GM18508 (cell line): ENCODE measurements around the gene LZTS2.
"Not testable (repeated sequence)": the region's sequence is repeated elsewhere in the genome, so short reads cannot be mapped to it uniquely, and the experiment has no call there.

Experiments
- ATAC-seq: cut with Tn5 transposase; IDR thresholded peaks from one replicate; pipeline ENCODE4 v1.9.1; 2021; ENCODE audit warnings: moderate number of reproducible peaks; ENCODE audit not compliant: insufficient read depth, unreplicated experiment

Gene LZTS2, protein sequence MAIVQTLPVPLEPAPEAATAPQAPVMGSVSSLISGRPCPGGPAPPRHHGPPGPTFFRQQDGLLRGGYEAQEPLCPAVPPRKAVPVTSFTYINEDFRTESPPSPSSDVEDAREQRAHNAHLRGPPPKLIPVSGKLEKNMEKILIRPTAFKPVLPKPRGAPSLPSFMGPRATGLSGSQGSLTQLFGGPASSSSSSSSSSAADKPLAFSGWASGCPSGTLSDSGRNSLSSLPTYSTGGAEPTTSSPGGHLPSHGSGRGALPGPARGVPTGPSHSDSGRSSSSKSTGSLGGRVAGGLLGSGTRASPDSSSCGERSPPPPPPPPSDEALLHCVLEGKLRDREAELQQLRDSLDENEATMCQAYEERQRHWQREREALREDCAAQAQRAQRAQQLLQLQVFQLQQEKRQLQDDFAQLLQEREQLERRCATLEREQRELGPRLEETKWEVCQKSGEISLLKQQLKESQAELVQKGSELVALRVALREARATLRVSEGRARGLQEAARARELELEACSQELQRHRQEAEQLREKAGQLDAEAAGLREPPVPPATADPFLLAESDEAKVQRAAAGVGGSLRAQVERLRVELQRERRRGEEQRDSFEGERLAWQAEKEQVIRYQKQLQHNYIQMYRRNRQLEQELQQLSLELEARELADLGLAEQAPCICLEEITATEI

DNA sequence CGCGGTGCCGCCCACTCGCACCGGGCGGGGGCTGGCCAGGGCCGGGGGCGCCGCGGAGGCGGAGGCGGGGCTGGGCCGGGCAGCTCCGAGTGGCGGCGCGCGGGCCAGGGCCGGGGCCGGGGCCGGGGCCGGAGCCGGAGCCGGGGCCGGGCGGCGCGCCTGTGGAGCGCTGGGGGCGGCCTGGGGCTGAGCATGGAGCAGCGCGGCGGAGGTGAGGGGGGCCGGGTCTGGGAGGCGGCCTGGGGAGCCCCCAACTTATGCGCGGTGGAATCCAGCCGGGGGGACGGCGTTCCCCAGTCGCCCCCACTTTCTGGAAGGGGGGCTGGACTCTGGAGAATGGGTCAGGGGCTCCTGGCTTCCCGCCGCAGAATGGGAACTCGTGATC, at the start of gene LZTS2:
Gene LZTS2, plus strand, starts transcription at position 67 of the 385 bp plus-strand sequence. CDS start 2,731 bp downstream, outside the sequence.
- no peak for ATAC-seq

- ATAC-seq = no peak
Measured at GRCh38 chr10:100960251-100960650, 39.4 kb upstream of the LZTS2 start.

DNA sequence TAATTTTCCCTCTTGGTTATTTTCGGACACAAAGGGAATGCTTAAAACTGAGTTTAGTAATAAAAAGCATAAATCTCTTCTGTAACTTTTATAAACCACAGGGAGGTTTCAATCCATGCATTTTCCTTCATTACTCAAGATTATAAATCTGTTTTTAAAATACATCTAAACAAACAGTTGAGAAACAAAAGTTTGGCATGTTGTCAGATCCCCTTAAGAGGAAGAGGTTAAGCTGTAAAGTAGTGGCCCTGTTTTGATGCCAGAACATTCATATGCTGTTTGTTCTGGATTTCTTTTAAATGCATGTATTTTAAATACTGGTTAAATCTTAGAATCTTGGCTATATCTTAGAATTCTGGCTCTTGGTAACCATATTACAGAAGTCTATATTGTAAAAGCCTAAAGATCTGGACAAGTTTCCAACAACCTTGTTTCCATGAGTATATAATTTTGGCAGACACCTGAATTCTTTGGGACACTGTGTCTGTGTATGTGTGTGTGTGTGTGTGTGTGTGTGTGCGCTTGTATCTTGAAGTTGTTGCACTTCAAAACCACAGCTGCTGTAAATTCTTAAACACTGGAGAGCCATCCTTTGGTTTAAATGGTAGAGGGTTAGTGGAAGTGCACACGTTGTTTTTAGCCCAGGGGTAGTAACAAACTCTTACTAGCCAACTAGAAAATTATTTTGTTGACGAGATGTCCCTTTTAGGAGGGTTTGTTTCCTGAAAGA, 37.1 kb upstream of the LZTS2 start:
- no peak for ATAC-seq

GRCh38 chr10:100963826-100964225, 35.8 kb upstream of the LZTS2 start:
- ATAC-seq = no peak

DNA sequence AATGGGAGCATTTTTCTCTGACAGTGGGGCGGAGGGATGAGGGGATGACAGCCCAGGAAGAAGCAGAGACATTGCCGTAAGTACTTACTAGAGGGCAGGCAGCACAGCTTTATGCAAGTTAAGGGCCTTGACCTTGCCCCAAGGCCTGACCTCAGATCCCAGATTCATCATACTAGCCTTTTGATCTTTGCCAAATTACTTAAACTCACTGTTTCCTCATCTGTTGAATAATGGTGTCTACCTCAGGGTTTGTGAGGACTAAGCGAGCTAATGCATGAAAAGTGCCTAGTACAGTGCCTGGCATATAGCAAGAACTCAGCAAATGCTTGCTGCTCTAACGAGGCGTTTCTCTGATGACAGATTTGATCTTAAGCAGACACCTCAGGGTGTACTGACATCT, 33.8 kb upstream of the LZTS2 start:
- ATAC-seq = no peak

DNA sequence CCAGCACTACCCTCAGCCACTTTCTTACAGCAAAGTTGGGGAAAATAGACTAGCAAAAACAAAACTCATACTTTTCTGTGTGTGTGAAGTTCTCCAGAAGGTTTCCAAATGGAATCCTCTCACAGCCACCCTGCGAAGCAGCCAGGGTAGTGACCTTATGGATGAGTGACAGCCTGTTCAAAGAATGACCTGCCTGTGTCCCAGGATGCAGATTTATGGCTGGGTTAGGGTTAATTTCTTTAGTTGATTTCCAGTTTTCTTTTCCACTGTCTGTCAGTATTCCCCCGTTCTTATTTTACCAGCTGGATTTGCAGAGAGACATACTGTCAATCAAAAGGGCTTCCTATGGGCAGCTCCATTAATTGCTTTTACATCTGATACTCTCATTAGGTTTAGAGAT, 32.7 kb upstream of the LZTS2 start:
- no peak for ATAC-seq

GRCh38 chr10:100967332-100967731, 32.3 kb upstream of the LZTS2 start:
- ATAC-seq = no peak

- no peak for ATAC-seq
Measured at GRCh38 chr10:100968062-100968736, 31.4 kb upstream of the LZTS2 start.

DNA sequence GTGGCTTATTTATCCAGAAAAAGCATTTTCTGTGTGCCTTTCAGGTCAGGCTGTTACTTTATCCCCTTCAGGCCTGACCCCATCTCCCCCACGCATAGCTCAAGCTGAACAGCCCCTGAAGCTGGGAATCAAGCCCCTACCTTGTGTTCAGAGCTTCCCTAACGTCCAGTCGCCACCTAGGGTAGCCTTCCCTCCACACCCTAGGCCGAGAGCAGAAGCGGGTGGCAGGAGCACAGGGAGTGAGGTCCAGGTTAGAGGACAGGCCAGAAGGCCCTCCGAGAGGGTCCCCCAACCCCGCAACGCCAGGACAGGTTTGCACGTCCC, 30.8 kb upstream of the LZTS2 start:
- no peak for ATAC-seq

GRCh38 chr10:100969187-100970075, 30.2 kb upstream of the LZTS2 start, which contains the start of gene SEMA4G:
Gene SEMA4G (plus strand): TSS chr10:100969504. CDS start chr10:100972913, 3,409 bp downstream.
- no peak for ATAC-seq

DNA sequence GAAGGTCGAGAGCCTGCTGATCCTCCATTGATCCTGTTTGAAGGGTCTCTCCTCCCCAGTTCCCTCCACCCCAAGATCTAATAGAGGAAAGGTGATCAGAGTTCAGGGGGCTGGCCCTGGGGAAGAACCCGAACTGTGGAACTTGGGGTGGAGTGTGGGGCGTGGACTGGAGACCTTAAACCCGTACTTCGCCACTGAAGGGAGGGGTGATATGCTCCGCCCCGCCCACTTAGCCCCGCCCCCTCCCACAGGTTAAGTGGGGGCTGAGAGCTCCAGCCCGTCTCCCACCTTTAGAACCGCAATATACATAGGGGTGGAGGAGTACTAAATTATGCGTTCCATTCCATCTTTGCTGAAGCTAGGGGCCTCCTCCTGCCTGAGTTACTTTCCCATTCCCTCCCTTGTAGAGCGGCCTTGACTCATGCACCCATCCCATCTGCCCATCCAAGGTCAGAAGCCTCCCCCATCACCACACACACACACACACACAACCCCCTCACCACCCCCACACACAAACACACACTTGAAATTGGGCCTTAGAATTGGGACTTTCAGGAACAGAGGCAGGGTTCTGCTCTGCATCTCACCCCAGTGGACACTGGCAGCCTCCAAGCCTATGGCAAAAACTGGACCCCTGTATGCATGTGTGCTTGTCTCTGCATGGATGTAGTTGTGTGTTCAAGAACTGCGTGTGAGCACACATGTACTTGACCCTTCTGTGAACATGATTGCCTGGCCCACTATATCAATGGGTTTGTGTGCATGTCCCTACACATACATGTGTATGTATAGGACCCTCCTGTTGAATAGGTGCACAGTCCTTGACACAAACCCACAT, 29.3 kb upstream of the LZTS2 start:
- no peak for ATAC-seq

GRCh38 chr10:100970914-100971811, 28.4 kb upstream of the LZTS2 start:
- ATAC-seq = no peak

DNA sequence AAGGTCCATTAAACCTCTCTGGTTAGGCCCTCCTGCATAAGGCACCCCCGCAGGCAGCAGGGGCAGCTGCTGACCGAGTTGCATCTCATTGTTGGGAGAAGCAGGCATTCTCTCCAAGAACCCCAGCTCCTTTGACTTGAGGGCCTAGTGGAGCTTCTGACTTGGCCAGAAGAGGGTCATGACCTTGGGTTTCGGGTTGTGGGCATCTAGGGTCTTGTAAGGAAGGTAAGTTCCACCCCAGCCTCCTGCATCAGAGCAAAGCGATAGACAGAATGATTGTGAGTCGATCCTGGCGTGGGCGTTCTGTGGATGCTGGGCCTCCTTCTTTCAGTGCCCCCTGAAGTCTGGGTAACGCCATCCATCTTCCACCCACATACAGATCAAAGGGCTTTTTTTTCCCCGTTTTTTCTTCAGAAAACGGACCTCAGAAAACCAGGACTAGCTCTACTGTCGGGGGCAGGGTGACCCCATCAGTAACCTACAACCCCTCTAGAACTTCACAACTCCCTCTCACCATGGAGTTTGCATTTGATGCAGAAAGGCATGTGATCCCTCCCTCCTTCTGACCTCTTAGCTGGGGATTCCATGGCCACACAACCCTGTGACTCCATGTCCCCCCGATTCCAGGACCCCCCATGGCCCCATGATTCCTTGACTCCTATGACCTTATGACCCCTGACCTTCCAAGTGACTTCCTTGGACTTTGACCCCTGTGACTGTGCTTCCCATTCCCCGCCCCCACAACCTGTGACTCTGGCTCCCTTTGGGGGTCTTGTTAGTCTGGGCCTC, 27.3 kb upstream of the LZTS2 start:
- ATAC-seq = no peak

GRCh38 chr10:100972904-100973535, 26.6 kb upstream of the LZTS2 start:
- no peak for ATAC-seq

DNA sequence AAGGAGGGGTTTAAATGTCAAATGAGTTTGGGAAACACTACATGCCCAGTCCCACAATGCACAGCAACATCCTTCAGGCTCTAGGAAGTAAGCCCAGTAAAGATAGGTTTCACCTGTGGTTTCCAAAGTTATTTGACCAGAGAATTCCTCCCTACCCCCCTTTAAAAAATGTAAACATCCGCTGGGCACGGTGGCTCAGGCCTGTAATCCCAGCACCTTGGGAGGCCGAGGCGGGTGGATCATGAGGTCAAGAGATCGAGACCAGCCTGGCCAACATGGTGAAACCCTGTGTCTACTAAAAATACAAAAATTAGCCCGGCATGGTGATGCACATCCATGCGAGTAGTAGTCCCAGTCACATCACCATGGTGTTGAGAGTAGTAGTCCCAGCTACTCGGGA, 24.2 kb upstream of the LZTS2 start:
- not testable (repeated sequence) for ATAC-seq

DNA sequence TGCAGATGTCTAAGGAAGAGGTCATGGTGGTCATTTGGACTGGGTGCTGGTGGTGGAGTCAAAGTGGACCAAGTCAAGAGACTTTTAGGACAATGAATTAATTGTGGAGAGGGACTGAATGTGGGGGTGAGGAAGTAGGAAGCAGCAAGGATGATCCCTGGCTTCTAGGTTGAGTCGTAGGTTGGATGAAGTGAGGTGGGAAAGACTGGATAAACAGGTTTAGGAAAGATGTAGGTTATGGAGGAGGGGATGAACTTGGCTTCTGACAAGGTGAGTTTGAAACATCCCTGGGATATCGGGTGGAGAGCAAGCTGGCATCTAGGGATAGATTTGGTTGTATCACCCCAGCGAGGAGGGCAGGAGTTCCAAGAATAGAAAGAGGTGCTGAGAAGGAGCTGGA, 22.7 kb upstream of the LZTS2 start:
- no peak for ATAC-seq

- no peak for ATAC-seq
Measured at GRCh38 chr10:100977436-100977835, 22.2 kb upstream of the LZTS2 start.
